ENCODE data around the gene CDKAL1. TPM values are rescaled to one million over a fixed set of nuclear protein-coding genes. Genes with fewer than 3 reads are reported as not detected.

CDKAL1 gene
- total and polyA plus RNA-seq, 2 of the 13 experiments (the other 11 are each of a cell fraction or from before 2014, with no cell fraction given): 9.5 to 27.7 TPM

GRCh38 chr6:20900389-20901160 is 366.3 kb downstream of the CDKAL1 start (continued):
- TF ChIP-seq HMGXB4 (CRISPR knock-in tag; IDR thresholded peaks at IDR 0.05; ENCODE audit: borderline replicate concordance in 1 of 2, low read depth in 1 of 2) (no peak), MNT (IDR thresholded peaks at IDR 0.05) (no peak), PAXIP1 (CRISPR knock-in tag; conservative IDR thresholded peaks at IDR 0.05) (no peak), TAF15 (IDR thresholded peaks at IDR 0.05; ENCODE audit: low read depth, low read length, poor library complexity, severe bottlenecking) (no peak)
